Measurements from ENCODE around the gene ADA.
"Not testable (repeated sequence)": the region's sequence is repeated elsewhere in the genome, so short reads cannot be mapped to it uniquely, and the experiment has no call there.

ADA gene

DNA sequence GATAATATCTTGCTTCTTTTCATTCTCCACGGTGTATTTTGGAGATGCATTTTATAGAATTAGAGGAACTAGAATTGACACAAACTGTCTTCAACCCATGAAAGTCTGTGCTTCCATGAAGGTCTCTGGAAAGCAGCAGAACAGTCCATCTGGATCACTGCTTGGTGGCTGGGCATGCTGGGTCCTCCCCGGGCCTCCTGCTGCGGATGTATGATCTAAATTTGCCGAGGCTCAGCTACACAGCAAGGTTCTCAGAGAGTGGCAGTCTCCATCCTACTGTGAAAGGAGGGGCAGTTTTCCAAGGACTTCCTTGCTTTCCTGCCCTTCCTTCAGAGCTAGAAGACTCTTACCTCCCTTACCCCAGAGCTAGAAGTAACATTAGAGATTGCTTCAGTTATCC, 54.0 kb downstream of the ADA start:
- DNase-seq, result no peak

- DNase-seq, result no peak
Observed at GRCh38 chr20:44596876-44597275, 54.6 kb downstream of the ADA start.

DNA sequence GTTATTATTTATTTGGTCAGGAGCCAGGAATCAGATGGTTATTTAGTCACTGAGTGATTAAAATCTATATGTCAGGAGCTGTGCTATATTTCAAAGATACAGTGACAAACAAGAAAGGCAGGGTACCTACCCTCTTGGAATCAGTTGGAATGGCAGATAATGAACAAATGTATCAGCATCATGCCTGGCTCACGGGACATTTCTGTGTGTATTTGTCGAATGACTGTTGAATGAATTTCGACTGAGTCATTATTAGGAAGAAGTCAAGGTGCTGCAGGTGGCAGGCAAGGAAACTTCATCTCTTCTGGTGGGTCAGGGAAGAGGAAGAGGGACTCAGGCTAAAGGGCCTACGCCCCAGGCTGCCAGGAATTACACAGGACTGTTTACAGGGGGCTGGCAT, 55.5 kb downstream of the ADA start:
- no peak for DNase-seq

- no peak for DNase-seq
Observed at GRCh38 chr20:44594730-44595129, 56.8 kb downstream of the ADA start.

DNA sequence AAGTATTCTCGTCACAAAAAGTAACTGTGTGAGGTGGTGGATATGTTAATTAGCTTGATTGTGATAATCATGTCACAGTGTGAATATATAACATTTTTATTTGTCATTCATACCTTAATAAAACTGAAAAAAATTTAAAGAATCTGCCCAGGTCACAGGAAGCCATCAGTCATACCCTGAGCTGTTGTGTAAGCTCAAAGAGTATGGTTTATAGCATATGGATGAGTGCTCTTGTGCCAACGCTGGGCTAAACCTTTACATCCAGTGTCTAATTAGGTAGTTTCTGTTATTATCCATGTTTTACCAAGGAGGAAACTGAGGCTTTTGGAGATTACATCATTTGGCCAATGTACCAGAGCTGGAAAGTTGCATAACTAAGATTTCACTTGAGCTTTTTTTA, 57.7 kb downstream of the ADA start:
- no peak for DNase-seq

- DNase-seq, result no peak
Observed at GRCh38 chr20:44592366-44592765, 59.1 kb downstream of the ADA start.

DNA sequence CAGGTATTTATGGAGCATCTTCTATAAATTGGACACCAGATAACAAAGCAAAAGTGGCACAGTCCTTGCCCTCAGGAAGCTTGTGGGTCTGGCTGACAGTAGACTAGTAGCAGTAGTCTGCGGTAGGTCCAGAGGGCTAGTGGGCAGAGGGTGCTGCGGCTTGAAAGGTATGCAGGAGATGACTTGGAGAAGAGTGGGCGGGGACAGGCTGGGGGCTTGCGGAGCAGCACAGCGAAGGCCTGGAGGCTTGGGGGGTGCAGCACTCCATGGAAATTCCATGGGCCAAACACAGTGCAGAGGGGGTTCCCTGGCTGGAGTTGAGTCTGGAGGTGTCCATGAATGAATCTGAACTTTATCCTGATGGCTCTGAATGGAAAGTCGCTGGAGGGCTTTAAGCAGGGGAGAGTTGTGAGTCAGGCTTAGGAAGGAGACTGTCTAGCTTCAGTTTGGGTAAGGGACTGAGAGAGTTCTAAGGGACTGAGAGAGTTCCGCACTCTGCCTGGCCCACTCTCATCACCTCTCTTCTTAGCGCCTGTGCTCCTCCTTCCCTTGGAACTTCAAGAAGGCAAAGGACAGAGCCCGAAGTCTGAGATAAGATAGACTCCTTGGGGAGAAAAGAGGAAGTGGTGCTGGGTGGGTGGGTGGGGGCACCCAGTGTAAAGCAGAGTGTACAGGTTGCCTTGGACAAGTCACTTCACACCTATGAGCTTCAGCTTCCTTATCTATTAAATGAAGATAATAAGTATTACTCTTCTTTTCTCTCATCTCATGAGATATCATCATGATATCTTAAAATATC, 60.3 kb downstream of the ADA start:
- DNase-seq, result no peak

- no peak for DNase-seq
Observed at GRCh38 chr20:44589537-44589936, 62.0 kb downstream of the ADA start.

- not testable (repeated sequence) for DNase-seq
Observed at GRCh38 chr20:44588321-44588720, 63.2 kb downstream of the ADA start.

GRCh38 chr20:44587035-44587980, 64.2 kb downstream of the ADA start:
- no peak for DNase-seq

- no peak for DNase-seq
Observed at GRCh38 chr20:44586289-44586911, 65.1 kb downstream of the ADA start.

DNA sequence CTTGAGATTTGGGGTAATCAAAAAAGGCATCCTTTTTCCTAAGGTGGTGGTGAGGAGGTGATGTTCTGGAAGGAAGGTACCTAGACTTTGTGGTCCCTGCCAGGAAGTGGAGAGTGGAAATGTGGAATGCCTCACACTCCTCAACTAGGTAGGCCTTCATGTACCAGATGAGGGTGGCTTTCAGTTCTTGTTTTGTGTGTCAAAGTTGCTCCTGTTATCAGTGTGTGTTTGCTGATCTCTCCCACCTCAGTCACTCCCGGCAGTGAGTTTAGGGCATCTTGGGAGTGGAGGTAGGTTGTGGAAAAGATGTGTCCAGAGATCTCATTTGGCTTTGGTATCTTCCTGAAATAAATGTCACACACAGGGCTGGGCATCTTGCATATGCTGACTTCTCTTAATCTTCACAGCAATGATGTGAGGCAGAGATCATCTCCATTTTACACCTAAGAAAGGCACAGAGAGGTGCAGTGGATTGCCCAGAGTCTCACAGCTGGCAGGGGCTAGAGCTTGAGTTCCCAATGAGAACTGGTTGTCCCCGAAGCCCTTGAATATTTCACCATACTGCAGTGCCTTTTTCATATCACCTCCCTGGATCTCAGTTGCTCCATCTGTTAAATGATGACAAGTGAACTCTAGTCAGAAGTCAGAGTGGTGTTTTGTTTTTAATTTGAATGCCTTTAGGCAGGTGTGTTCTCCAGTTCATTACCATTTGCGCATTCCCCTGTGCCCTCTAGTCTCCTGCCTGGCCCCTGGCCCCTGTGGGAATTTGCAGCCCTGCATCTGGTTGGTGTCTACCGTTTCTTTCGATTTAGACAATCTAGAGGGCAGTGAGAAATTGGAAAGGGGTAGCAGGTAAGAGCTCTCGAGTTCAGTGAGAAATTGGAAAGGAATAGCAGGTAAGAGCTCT, 66.2 kb downstream of the ADA start:
- DNase-seq, result no peak

DNA sequence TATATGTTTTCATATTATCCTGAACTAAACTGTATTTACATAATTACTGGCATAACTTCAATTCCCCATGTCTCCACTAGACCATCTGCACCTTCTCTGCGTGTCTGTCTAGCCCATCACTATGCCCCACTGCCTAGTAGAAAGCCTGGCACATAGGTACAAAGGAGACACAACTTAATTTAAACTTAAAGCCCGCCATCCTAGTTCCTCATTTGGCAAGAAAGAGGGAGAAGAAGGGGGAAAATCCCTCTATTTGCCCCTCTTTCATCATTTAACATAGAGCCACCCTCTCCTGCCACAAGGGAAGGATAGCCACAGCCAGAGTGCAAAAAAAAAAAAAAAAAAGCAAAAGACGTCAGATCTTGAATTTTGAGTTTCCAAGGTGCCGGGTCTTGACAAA, 67.3 kb downstream of the ADA start:
- no peak for DNase-seq

DNA sequence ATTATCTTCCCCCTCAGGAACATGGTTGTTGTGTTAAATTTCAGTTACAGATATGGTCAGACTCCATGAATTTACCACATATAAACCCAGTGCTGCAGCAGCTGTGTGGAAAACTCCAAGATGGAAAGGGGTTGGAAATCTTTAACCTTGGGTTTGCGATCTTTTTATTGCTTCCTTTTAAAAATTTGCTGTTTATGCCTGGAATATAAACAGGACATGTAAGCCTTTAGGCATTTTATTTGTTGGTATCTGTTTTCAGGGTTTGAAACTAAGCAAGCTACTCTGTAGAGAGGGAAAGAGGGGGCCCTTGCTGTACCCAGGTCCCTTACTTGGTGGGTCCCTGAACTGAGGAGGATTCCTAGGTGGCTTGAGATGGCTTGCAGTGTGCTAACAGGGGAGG, 68.3 kb downstream of the ADA start:
- no peak for DNase-seq

DNA sequence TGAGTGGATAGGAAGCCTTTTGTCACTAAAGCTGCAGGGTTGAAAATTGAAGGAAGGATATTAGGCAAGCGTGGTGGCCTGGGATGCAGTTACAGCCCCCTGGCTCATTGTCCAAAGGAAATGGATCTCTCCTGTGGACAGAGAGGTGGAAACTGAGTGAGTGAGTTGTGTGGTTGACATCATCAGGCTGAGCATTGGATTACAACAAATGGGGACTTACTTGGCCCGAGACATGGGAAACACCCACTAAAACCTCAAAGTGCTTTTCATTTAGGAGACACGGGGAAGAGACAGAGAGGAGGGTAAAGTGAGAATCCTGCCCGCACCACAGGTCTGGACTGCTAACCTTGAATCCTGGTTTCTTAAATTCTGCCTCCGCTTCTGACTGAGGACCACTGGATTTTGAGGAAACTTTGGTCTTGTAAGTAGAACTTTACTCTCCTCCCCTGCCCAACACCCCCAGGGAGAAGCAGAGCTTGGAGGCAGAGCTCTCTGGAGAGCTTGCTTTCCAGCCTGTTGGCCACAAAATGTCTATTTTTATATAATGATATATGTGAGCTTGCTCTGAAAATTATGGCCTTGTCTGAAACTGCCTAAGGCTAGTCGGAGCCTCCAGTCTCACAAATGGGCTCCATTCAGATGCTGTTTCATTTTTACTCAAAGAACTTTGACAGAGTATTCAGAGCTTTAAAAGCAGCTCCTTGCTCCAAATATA, 69.0 kb downstream of the ADA start, which contains the start of gene PKIG:
PKIG (plus strand) TSS at position 269 of the 715 bp plus-strand sequence. CDS start 31,978 bp downstream, outside the sequence.
- DNase-seq, result no peak

GRCh38 chr20:44581515-44581914, 70.0 kb downstream of the ADA start:
- DNase-seq, result no peak

DNA sequence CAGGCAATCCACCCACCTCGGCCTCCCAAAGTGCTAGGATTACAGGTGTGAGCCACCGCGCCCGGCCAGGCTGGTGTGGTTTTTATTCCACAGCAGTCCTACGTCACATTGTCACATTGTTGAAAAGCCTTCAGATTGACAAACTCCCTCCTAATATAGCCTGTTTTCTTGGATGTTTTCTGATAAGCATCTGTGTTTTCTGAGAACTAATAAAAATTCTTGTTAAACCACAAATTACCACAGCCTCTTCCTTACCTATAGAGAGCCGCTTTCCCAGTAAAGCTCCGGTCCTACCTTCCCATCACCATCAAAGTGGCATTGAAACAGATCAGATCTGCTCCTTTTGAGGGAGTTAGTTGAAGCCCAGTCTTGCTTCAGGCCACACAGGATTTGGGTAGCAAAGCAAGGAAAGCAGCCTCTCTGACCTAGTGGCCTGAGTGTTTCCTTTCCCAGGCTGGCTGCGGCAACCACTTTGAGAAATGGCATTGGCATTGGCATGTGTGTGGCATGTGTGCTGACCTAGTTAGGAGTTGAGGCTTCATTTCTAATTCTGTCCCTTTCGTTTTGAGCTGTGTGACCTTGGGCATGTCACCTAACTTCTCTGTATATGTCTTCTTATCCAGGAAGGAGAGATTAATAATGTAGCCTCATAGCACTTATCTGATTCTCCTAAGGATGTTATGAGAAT, 70.8 kb downstream of the ADA start:
- no peak for DNase-seq

GRCh38 chr20:44579313-44580081, 72.0 kb downstream of the ADA start:
- no peak for DNase-seq

DNA sequence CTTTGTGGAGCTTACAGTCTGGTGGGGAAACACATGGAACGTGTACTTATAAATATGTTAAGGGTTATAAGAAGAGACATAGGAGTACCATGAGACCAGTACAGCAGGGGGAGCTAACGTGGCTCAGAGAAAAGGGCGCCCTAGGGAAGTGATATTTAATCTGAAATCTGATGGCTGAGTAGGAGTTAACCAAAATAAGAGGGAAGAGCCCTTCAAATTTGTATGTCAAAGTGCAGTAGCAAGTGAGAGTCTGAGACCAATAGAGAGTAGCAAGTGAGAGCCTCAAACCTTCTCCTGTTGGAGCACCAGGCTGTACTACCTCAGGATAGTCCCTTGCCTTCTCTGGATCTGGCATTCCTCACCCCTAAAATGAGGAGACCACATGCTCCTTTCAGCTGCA, 75.2 kb downstream of the ADA start:
- no peak for DNase-seq

DNA sequence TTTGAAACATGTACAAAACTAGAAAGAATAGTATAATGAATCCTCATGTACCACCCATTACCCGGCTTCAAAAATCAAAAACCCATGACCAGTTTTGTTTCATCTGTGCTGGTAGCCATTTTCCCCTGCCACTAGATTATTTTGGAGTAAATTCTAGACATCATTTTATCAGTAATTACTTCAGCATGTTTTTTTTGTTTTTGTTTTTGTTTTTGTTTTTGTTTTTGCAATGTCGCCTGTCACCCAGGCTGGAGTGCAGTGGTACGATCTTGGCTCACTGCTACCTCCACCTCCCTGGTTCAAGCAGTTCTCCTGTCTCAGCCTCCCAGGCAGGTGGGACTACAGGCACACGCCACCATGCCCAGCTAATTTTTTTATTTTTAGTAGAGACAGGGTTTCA, 77.1 kb downstream of the ADA start:
- no peak for DNase-seq

Measured in NK-92 treated with Interleukin-12 subunit alpha and Interleukin-12 subunit beta, amount 100 ng/mL, for 24 hours (cell line).